Prostate gland (tissue), 2 donors: ENCODE results near the gene PRRT3.

Experiments
- POLR2A ChIP-seq: fragments of 450-650 bp; IDR thresholded peaks from one replicate; pipeline ENCODE4 v1.6.1; 2016; ENCODE audit warnings: antibody characterized with exemption, mild to moderate bottlenecking
- POLR2AphosphoS5 ChIP-seq: sonication (generic); formaldehyde crosslinking; IDR thresholded peaks from one replicate; pipeline ENCODE4 v1.6.1; 2017; ENCODE audit warnings: antibody characterized with exemption
- TF ChIP-seq, protein P1 (sequence below), 4 experiments: fragments of 200-600 bp in 2 of 4; fragments of 450-650 bp in 2 of 4; sonication (generic) in 2 of 4; IDR thresholded peaks; 1 replicate in 3 of 4; 2 replicates in 1 of 4; pipeline ENCODE4 v1.5.1; 2016 to 2019; ENCODE audit warnings: antibody characterized with exemption in 4 of 4, mild to moderate bottlenecking in 2 of 4, moderate library complexity in 2 of 4

DNA sequence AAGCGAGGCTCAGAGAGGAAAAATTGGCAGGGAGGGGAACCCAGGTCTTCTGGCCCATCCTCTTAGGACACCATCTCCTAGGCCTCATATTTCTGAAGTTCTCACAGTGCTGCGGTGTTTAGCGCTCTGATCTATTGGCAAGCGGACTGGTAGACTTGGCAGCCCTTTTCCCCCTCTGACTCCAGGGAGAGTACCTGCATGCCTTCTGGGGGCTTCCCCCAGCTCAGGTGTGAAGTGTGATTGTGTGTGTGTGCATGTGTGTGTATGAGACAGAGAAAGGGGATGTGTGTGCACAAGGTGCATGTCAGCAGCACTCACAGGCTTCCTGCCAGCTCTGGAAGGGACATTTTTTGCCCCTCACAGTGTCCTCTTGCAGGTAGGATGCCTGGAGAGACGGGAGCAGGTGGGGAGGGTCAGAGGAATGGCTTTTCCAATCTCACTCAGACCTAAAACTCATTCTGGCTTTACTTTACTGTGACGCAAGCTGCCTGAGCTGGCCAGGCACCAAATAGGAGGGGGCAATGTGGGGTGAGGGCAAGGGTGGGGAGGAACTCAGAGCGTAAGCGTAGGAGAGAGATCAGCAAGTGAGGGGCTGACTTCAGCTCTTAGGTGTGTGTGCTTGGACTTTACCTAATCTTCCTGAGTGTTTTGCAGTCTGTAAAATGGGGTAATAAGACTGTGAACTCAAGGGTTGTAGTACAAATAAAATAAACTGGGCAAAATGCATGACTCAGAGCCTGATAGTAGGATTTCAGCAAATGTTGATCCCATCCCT lies 53.6 kb downstream of the PRRT3 start:
- TF ChIP-seq POLR2A (no peak), POLR2AphosphoS5 (no peak)
- TF ChIP-seq, protein P1, sequence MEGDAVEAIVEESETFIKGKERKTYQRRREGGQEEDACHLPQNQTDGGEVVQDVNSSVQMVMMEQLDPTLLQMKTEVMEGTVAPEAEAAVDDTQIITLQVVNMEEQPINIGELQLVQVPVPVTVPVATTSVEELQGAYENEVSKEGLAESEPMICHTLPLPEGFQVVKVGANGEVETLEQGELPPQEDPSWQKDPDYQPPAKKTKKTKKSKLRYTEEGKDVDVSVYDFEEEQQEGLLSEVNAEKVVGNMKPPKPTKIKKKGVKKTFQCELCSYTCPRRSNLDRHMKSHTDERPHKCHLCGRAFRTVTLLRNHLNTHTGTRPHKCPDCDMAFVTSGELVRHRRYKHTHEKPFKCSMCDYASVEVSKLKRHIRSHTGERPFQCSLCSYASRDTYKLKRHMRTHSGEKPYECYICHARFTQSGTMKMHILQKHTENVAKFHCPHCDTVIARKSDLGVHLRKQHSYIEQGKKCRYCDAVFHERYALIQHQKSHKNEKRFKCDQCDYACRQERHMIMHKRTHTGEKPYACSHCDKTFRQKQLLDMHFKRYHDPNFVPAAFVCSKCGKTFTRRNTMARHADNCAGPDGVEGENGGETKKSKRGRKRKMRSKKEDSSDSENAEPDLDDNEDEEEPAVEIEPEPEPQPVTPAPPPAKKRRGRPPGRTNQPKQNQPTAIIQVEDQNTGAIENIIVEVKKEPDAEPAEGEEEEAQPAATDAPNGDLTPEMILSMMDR (IDR thresholded peaks at IDR 0.05), result no peak
